Putamen (tissue), 1 donor: ENCODE results near the gene PZP.

ENCODE experiments used
- DNase-seq: peaks from one replicate; pipeline ENCODE4 v3.0.0-alpha.2; 2016; ENCODE audit warnings: low spot score

Gene PZP

GRCh38 chr12:9123781-9124382 lies 84.3 kb downstream of the PZP start:
- no peak for DNase-seq

DNA sequence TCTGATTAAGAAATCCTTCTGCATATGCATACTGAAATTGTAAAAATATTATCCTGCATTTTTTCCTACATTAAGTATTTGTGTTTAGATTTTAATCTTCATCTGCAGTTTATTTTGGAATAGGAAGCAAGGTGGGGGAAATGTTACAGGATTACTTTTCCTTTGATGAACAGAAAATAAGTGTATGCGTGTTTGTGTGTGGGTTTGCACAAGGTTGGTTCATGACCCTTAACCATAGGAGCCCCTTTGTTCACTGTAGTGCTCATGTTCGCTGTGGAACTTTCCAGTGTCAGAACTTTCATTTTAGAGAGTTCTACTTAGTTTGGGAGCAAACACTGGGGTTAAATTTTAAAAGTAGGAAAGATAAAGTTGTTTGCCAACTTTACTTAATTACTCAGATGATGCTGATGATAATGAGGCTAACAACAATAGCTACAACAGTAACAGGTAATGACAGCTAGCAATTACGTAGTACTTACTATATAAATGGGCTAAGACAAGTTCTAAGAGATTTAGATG lies 86.0 kb downstream of the PZP start:
- no peak for DNase-seq

DNA sequence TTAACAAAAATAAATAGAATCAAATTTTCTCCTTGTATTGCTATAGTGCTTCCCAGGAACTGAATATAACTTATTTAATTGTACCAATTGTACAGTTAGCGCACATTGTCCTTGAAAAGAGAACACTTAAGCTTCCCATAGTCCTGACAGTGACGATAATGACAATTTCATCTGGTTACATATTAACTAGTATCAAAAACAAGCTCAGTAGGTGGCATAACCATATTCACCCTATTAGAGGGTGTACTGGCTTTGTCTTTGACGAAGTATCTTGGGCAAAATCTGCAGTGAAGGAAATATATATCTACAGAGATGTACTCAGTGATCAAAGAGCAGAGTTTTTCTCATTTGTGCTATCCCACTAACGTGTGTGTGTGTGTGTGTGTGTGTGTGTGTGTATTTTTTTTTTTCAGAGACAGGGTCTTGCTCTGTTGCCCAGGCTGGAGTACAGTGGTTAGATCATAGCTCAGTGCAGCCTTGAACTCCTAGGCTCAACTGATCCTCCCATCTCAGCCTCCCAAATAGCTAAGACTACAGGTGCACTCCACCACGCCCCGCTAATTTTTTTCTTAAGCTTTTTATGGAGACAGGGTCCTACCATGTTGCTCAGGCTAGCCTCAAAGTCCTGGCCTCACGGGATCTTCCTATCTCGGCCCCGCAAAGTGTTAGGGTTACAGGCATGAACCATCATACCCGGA lies 87.6 kb downstream of the PZP start:
- DNase-seq = no peak

- peak; percentile 51 for DNase-seq
These were observed 90.0 kb downstream of the PZP start for GRCh38 chr12:9118158-9118557.

GRCh38 chr12:9115731-9116559 lies 92.2 kb downstream of the PZP start, which contains the start of gene A2M:
Gene A2M, minus strand, starts transcription at chr12:9115919. Its CDS starts 70 bp downstream, at chr12:9115849.
- DNase-seq = peak; percentile 47

- no peak for DNase-seq
These were observed 93.2 kb downstream of the PZP start for GRCh38 chr12:9114946-9115345.

DNA sequence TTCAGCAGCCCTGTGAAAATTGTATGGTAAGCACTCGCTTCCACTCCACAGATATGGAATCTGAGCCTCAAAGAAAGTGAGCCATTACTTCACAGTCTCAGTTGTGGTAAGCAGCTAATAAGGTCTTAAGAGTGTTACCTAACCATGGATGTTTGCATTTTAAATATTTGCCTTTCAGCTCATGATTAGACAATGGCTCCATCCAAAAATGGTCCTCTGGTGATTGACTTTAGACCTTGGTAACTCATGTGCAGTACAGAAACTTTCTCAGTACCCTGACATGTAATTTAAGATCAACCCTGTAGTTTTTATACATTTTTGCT lies 94.2 kb downstream of the PZP start:
- no peak for DNase-seq

GRCh38 chr12:9113296-9113986 lies 94.8 kb downstream of the PZP start:
- no peak for DNase-seq

- DNase-seq = no peak
These were observed 95.9 kb downstream of the PZP start for GRCh38 chr12:9112076-9112853.

DNA sequence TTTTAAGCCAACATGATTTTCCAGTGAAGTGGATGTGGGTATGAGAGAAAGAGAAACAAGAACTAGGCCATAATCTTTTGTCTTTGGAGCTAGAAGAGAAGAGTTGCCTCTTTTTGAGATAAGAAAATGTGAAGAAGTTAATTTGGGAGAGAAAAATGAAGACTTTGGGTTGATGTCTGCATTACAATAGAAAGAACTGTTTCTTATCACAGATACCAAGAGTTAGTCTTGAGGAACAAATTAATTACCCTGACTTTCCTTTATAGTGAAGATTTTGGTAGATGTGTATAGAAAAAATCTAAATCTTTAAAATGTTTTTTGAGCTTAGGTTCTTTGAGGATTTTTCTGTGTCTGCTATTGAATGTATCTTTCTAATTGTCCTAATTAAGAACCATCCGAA lies 96.7 kb downstream of the PZP start:
- DNase-seq = no peak

GRCh38 chr12:9109737-9110491 lies 98.3 kb downstream of the PZP start:
- DNase-seq = no peak

GRCh38 chr12:9109213-9109522 lies 99.0 kb downstream of the PZP start:
- DNase-seq = no peak

- DNase-seq = no peak
These were observed 99.5 kb downstream of the PZP start for GRCh38 chr12:9108504-9109212.

- no peak for DNase-seq
These were observed 100.7 kb downstream of the PZP start for GRCh38 chr12:9107542-9107873.

- DNase-seq = no peak
These were observed 101.3 kb downstream of the PZP start for GRCh38 chr12:9106610-9107541.

GRCh38 chr12:9106067-9106466 lies 102.1 kb downstream of the PZP start:
- DNase-seq = no peak

- DNase-seq = no peak
These were observed 103.3 kb downstream of the PZP start for GRCh38 chr12:9104767-9105423.

- no peak for DNase-seq
These were observed 104.1 kb downstream of the PZP start for GRCh38 chr12:9104087-9104486.
